K562 (cell line): Measurements from ENCODE around the gene MBNL1. TPM values are rescaled to one million over a fixed set of nuclear protein-coding genes. Genes with fewer than 3 reads are reported as not detected.

Experiments used
- DPF2 ChIP-seq: fragments of 450-650 bp; IDR thresholded peaks from 2 replicates; pipeline ENCODE4 v1.6.1; 2016
- MCM2 ChIP-seq: fragments of 450-650 bp; IDR thresholded peaks from 2 replicates; pipeline ENCODE4 v1.6.1; 2017; ENCODE audit warnings: low read depth, mild to moderate bottlenecking
- MTA2 ChIP-seq: fragments of 450-650 bp; IDR thresholded peaks from 2 replicates; pipeline ENCODE4 v1.6.1; 2016; ENCODE audit warnings: low read depth
- NUFIP1 ChIP-seq: fragments of 450-650 bp; IDR thresholded peaks from 2 replicates; pipeline ENCODE4 v1.6.1; 2018; ENCODE audit not compliant: partially characterized antibody
- PYGO2 ChIP-seq: fragments of 450-650 bp; IDR thresholded peaks from 2 replicates; pipeline ENCODE4 v1.6.1; 2016; ENCODE audit warnings: mild to moderate bottlenecking, missing genetic modification characterization, moderate library complexity, missing compliant biosample characterization
- RBM25 ChIP-seq: fragments of 200-400 bp; formaldehyde crosslinking; IDR thresholded peaks from 2 replicates; pipeline ENCODE4 v1.6.1; 2018; ENCODE audit warnings: low read length, low read depth, moderate library complexity; ENCODE audit not compliant: severe bottlenecking
- SMARCA5 ChIP-seq: fragments of 450-650 bp; IDR thresholded peaks from 2 replicates; pipeline ENCODE4 v1.6.1; 2016
- SP1 ChIP-seq: sonication (generic); formaldehyde crosslinking; IDR thresholded peaks from 2 replicates; pipeline ENCODE4 v1.8.1; 2022; ENCODE audit warnings: mild to moderate bottlenecking, missing genetic modification reagents
- STAT5A ChIP-seq: IDR thresholded peaks from 2 replicates; pipeline ENCODE4 v1.6.1; 2012; ENCODE audit warnings: low read length, inconsistent platforms, borderline replicate concordance
- TOE1 ChIP-seq, 2 experiments: fragments of 450-650 bp in 1 of 2; sonication (generic) in 1 of 2; formaldehyde crosslinking in 1 of 2; IDR thresholded peaks; 2 replicates each; pipeline versions ENCODE4 v1.7.1 to v1.8.0; 2016 to 2022; ENCODE audit warnings: borderline replicate concordance in 2 of 2, mild to moderate bottlenecking in 2 of 2, antibody characterized with exemption in 1 of 2, inconsistent platforms in 1 of 2, low read depth in 1 of 2, missing genetic modification reagents in 1 of 2, moderate library complexity in 1 of 2
- ZNF174 ChIP-seq: fragments of 250-450 bp; sonication (Bioruptor Pico); IDR thresholded peaks from 2 replicates; pipeline ENCODE4 v1.4.0; 2020; ENCODE audit warnings: mild to moderate bottlenecking
- ZNF197 ChIP-seq: fragments of 200-800 bp; sonication (Bioruptor generic); IDR thresholded peaks from 2 replicates; pipeline ENCODE4 v1.6.1; 2016; ENCODE audit warnings: low read depth, missing genetic modification characterization, missing compliant biosample characterization
- polyA plus RNA-seq, 8 experiments: library from polyadenylated mRNA; depleted of rRNA in 4 of 8; stranded (reverse) in 5 of 8; unstranded in 3 of 8; fragments of >200 nt; fragmentation: Nextera tagmentation in 2 of 8; fragmentation: Illumina TruSeq in 1 of 8; extraction: Ambion mirVana in 2 of 8; extraction: Trizol in 1 of 8; gene quantifications; 2 replicates each; pipeline versions ENCODE4 v1.2.1 to v1.2.3, GENCODE V29; 2011 to 2014; ENCODE audit warnings: inconsistent platforms in 1 of 8, missing spikeins in 1 of 8
- total RNA-seq, 7 experiments: library from RNA; depleted of rRNA in 6 of 7; stranded (reverse); fragments of >200 nt in 6 of 7; fragmentation: Illumina TruSeq in 2 of 7; extraction: Trizol in 2 of 7; gene quantifications; 2 replicates each; pipeline versions ENCODE4 v1.2.1 to v1.2.3, GENCODE V29; 2011 to 2021; ENCODE audit warnings: low replicate concordance in 1 of 7
- TF ChIP-seq, protein P1 (sequence below): sonication (generic); formaldehyde crosslinking; IDR thresholded peaks from 2 replicates; pipeline ENCODE4 v1.8.0; 2023; ENCODE audit warnings: mild to moderate bottlenecking, missing genetic modification reagents
- TF ChIP-seq, protein P2 (sequence below): fragments of 250-450 bp; sonication (Bioruptor Pico); IDR thresholded peaks from 2 replicates; pipeline ENCODE4 v1.8.0; 2022; ENCODE audit warnings: moderate library complexity, mild to moderate bottlenecking, inconsistent platforms
- TF ChIP-seq, protein P3 (sequence below): fragments of 450-650 bp; IDR thresholded peaks from 2 replicates; pipeline ENCODE4 v1.6.1; 2016; ENCODE audit warnings: borderline replicate concordance
- TF ChIP-seq, protein P4 (sequence below), 2 experiments: fragments of 450-650 bp; IDR thresholded peaks; 2 replicates each; pipeline ENCODE4 v1.6.1; 2018; ENCODE audit warnings: mild to moderate bottlenecking in 2 of 2, low read depth in 1 of 2; ENCODE audit not compliant: partially characterized antibody in 2 of 2

MBNL1 gene
- total and polyA plus RNA-seq, 9 of the 15 experiments (the other 6 are each of a cell fraction or from before 2014, with no cell fraction given), result 70.3 to 243 (median 220) TPM

DNA sequence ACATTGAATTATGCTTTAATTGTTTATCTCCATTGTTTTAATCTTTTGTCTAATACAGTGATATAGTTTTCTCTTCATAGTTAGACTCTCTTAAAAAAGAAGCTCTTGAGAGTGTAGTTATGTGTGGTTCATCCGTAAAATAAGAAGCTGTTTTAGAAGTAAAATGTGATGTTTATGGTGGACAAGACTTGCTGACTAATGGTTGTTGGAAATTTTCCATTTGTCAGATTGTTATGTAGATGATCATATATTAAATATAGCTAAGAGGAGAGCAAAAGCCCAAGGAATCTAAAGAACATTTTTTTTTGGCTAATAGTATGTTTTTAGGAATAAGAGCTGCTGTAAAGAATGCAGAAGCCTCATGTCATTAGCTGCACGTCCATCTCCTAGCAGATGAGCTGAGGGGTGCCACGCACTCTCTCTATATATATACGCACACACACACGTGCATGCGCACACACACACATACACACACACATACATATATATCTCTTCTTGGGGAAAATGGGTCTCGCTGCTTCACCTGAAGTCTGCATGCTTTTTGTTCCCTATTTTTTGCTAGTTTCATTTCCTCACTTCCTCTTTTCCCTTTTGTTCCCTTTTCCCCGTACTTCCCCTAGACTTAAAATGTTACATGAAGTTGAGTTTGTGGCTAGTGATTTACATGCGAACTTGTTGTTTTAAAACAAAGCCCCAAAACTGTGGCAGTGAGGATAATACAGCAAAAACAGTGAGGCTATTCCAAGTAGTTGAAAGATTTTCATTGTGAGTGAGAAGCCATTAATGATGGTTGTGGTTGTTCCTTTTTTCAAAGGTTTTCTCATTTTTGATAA is 107.8 kb downstream of the MBNL1 start (continued):
- TF ChIP-seq, protein P1, sequence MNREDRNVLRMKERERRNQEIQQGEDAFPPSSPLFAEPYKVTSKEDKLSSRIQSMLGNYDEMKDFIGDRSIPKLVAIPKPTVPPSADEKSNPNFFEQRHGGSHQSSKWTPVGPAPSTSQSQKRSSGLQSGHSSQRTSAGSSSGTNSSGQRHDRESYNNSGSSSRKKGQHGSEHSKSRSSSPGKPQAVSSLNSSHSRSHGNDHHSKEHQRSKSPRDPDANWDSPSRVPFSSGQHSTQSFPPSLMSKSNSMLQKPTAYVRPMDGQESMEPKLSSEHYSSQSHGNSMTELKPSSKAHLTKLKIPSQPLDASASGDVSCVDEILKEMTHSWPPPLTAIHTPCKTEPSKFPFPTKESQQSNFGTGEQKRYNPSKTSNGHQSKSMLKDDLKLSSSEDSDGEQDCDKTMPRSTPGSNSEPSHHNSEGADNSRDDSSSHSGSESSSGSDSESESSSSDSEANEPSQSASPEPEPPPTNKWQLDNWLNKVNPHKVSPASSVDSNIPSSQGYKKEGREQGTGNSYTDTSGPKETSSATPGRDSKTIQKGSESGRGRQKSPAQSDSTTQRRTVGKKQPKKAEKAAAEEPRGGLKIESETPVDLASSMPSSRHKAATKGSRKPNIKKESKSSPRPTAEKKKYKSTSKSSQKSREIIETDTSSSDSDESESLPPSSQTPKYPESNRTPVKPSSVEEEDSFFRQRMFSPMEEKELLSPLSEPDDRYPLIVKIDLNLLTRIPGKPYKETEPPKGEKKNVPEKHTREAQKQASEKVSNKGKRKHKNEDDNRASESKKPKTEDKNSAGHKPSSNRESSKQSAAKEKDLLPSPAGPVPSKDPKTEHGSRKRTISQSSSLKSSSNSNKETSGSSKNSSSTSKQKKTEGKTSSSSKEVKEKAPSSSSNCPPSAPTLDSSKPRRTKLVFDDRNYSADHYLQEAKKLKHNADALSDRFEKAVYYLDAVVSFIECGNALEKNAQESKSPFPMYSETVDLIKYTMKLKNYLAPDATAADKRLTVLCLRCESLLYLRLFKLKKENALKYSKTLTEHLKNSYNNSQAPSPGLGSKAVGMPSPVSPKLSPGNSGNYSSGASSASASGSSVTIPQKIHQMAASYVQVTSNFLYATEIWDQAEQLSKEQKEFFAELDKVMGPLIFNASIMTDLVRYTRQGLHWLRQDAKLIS (CRISPR knock-in tag), result no peak
- TF ChIP-seq, protein P2, sequence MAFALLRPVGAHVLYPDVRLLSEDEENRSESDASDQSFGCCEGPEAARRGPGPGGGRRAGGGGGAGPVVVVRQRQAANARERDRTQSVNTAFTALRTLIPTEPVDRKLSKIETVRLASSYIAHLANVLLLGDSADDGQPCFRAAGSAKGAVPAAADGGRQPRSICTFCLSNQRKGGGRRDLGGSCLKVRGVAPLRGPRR (CRISPR knock-in tag), result no peak
- TF ChIP-seq MCM2, result no peak
- no peak for TF ChIP-seq ZNF197 (CRISPR knock-in tag)
- TF ChIP-seq PYGO2 (tag), result no peak
- no peak for TF ChIP-seq NUFIP1
- TF ChIP-seq SMARCA5, result 0 out of 2 replicates have a peak, but pooled peaks have one; percentile 62
- 0 out of 2 replicates have a peak, but pooled peaks have one; percentile 16 for TF ChIP-seq MTA2
- TF ChIP-seq, protein P3, sequence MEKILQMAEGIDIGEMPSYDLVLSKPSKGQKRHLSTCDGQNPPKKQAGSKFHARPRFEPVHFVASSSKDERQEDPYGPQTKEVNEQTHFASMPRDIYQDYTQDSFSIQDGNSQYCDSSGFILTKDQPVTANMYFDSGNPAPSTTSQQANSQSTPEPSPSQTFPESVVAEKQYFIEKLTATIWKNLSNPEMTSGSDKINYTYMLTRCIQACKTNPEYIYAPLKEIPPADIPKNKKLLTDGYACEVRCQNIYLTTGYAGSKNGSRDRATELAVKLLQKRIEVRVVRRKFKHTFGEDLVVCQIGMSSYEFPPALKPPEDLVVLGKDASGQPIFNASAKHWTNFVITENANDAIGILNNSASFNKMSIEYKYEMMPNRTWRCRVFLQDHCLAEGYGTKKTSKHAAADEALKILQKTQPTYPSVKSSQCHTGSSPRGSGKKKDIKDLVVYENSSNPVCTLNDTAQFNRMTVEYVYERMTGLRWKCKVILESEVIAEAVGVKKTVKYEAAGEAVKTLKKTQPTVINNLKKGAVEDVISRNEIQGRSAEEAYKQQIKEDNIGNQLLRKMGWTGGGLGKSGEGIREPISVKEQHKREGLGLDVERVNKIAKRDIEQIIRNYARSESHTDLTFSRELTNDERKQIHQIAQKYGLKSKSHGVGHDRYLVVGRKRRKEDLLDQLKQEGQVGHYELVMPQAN, result peak; percentile 55; the same call in 1 of the 2 replicates
- 0 out of 2 replicates have a peak, but pooled peaks have one; percentile 22 for TF ChIP-seq SP1 (CRISPR knock-in tag)
- TF ChIP-seq ZNF174 (CRISPR knock-in tag), result no peak
- TF ChIP-seq RBM25, result no peak
- TF ChIP-seq, protein P4, sequence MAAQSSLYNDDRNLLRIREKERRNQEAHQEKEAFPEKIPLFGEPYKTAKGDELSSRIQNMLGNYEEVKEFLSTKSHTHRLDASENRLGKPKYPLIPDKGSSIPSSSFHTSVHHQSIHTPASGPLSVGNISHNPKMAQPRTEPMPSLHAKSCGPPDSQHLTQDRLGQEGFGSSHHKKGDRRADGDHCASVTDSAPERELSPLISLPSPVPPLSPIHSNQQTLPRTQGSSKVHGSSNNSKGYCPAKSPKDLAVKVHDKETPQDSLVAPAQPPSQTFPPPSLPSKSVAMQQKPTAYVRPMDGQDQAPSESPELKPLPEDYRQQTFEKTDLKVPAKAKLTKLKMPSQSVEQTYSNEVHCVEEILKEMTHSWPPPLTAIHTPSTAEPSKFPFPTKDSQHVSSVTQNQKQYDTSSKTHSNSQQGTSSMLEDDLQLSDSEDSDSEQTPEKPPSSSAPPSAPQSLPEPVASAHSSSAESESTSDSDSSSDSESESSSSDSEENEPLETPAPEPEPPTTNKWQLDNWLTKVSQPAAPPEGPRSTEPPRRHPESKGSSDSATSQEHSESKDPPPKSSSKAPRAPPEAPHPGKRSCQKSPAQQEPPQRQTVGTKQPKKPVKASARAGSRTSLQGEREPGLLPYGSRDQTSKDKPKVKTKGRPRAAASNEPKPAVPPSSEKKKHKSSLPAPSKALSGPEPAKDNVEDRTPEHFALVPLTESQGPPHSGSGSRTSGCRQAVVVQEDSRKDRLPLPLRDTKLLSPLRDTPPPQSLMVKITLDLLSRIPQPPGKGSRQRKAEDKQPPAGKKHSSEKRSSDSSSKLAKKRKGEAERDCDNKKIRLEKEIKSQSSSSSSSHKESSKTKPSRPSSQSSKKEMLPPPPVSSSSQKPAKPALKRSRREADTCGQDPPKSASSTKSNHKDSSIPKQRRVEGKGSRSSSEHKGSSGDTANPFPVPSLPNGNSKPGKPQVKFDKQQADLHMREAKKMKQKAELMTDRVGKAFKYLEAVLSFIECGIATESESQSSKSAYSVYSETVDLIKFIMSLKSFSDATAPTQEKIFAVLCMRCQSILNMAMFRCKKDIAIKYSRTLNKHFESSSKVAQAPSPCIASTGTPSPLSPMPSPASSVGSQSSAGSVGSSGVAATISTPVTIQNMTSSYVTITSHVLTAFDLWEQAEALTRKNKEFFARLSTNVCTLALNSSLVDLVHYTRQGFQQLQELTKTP (IDR thresholded peaks at IDR 0.05; ENCODE audit: low read depth in 1 of 2, partially characterized antibody in 2 of 2), result peak; percentile 41 to 62
- no peak for TF ChIP-seq TOE1 (IDR thresholded peaks at IDR 0.05; ENCODE audit: borderline replicate concordance)
- no peak for TF ChIP-seq TOE1 (CRISPR knock-in tag; IDR thresholded peaks at IDR 0.05; ENCODE audit: borderline replicate concordance, low read depth)
- no peak for TF ChIP-seq STAT5A
- peak; percentile 49; the same call in 1 of the 2 replicates for TF ChIP-seq DPF2
